NB4 (cell line): ENCODE data around the gene PRDM7.

ENCODE experiments used
- POLR2A ChIP-seq: IDR thresholded peaks from 2 replicates; pipeline ENCODE4 v1.6.1; 2011; ENCODE audit warnings: mild to moderate bottlenecking; ENCODE audit not compliant: insufficient read length; ENCODE audit errors: extremely low read depth
- TF ChIP-seq, protein P1 (sequence below): IDR thresholded peaks from one replicate; pipeline ENCODE4 v1.5.1; 2012; ENCODE audit warnings: low read depth, low read length

DNA sequence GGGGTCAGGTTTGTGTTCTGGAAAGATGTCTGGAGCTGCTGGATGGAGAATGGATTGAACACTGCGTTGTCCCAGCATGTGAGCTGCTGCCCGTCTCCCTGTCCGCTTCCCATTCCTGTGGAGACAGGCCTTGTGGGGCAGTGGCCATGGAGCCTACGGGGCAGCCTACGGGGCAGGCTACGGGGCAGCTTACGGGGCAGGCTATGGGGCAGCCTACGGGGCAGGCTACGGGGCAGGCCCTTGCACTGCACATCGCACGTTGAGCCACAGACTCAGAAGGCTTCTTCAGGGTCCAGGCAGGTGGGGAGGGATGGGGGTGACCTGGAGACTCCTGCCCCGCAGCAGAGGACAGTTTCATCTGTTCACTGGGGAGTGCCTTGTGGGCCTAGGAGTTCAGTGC is 48.1 kb downstream of the PRDM7 start:
- no peak for TF ChIP-seq POLR2A
- TF ChIP-seq, protein P1, sequence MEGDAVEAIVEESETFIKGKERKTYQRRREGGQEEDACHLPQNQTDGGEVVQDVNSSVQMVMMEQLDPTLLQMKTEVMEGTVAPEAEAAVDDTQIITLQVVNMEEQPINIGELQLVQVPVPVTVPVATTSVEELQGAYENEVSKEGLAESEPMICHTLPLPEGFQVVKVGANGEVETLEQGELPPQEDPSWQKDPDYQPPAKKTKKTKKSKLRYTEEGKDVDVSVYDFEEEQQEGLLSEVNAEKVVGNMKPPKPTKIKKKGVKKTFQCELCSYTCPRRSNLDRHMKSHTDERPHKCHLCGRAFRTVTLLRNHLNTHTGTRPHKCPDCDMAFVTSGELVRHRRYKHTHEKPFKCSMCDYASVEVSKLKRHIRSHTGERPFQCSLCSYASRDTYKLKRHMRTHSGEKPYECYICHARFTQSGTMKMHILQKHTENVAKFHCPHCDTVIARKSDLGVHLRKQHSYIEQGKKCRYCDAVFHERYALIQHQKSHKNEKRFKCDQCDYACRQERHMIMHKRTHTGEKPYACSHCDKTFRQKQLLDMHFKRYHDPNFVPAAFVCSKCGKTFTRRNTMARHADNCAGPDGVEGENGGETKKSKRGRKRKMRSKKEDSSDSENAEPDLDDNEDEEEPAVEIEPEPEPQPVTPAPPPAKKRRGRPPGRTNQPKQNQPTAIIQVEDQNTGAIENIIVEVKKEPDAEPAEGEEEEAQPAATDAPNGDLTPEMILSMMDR: no peak
